GM21723 (cell line): ENCODE measurements around the gene DCXR.

ENCODE experiments used
- ATAC-seq: cut with Tn5 transposase; IDR thresholded peaks from one replicate; pipeline ENCODE4 v1.9.1; 2021; ENCODE audit warnings: mild to moderate bottlenecking, moderate library complexity; ENCODE audit not compliant: unreplicated experiment

The DCXR gene

GRCh38 chr17:82073446-82073845, 35.9 kb upstream of the DCXR start:
- ATAC-seq: no peak

- no peak for ATAC-seq
These were observed 35.3 kb upstream of the DCXR start for GRCh38 chr17:82072827-82073226.

GRCh38 chr17:82070611-82071010, 33.1 kb upstream of the DCXR start:
- no peak for ATAC-seq

GRCh38 chr17:82065638-82066303, 28.3 kb upstream of the DCXR start, which contains the start of gene DUS1L:
Gene DUS1L (minus strand): TSS chr17:82065804. CDS start chr17:82065059, 745 bp downstream.
- peak; percentile 68 for ATAC-seq

- peak; percentile 8 for ATAC-seq
These were observed 27.7 kb upstream of the DCXR start for GRCh38 chr17:82065193-82065637.

GRCh38 chr17:82064433-82065192, 27.1 kb upstream of the DCXR start:
- ATAC-seq: peak; percentile 6

- ATAC-seq: no peak
These were observed 26.2 kb upstream of the DCXR start for GRCh38 chr17:82063424-82064415.

GRCh38 chr17:82062984-82063368, 25.5 kb upstream of the DCXR start:
- ATAC-seq: no peak

- no peak for ATAC-seq
These were observed 24.8 kb upstream of the DCXR start for GRCh38 chr17:82062076-82062983.

GRCh38 chr17:82061047-82061925, 23.8 kb upstream of the DCXR start:
- ATAC-seq: no peak

GRCh38 chr17:82060614-82061013, 23.1 kb upstream of the DCXR start:
- ATAC-seq: no peak

GRCh38 chr17:82060001-82060380, 22.5 kb upstream of the DCXR start:
- ATAC-seq: no peak

GRCh38 chr17:82059272-82060000, 21.9 kb upstream of the DCXR start:
- ATAC-seq: no peak

GRCh38 chr17:82058855-82059249, 21.4 kb upstream of the DCXR start:
- ATAC-seq: no peak

GRCh38 chr17:82058230-82058854, 20.8 kb upstream of the DCXR start:
- no peak for ATAC-seq

GRCh38 chr17:82056729-82057621, 19.5 kb upstream of the DCXR start:
- no peak for ATAC-seq
